ENCODE results near the gene SERPINB1.
"Not testable (repeated sequence)": the region's sequence is repeated elsewhere in the genome, so short reads cannot be mapped to it uniquely, and the experiment has no call there.

Gene SERPINB1

GRCh38 chr6:2865694-2866151 is 24.1 kb upstream of the SERPINB1 start:
- no peak for DNase-seq (ENCODE audit: low spot score)
- in situ Hi-C loops (cut with MboI; ENCODE audit: low pct_unique_long_range_greater_than_20kb, low sequenced_read_pairs, unreplicated experiment), result no loop called here
- TF ChIP-seq, protein P1, sequence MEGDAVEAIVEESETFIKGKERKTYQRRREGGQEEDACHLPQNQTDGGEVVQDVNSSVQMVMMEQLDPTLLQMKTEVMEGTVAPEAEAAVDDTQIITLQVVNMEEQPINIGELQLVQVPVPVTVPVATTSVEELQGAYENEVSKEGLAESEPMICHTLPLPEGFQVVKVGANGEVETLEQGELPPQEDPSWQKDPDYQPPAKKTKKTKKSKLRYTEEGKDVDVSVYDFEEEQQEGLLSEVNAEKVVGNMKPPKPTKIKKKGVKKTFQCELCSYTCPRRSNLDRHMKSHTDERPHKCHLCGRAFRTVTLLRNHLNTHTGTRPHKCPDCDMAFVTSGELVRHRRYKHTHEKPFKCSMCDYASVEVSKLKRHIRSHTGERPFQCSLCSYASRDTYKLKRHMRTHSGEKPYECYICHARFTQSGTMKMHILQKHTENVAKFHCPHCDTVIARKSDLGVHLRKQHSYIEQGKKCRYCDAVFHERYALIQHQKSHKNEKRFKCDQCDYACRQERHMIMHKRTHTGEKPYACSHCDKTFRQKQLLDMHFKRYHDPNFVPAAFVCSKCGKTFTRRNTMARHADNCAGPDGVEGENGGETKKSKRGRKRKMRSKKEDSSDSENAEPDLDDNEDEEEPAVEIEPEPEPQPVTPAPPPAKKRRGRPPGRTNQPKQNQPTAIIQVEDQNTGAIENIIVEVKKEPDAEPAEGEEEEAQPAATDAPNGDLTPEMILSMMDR (IDR thresholded peaks at IDR 0.05; ENCODE audit: extremely low read depth, insufficient read depth, missing control alignments), result no peak

DNA sequence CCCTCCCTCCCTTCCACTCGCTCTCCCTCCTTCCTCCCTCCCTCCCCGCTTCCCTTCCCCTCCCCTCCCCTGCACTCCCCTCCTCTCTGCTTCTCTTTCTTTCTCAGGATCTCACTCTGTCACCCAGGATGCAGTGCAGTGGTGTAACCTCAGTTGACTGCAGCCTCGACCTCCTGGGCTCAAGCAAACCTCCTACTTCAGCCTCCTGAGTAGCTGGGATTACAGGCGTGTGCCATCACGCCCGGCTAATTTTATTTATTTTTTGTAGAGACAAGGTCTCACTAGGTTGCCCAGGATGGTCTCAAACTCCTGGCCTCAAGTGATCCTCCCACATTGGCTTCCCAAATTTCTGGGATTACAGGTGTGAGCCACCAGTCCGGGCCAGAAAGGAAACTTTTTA is 23.6 kb upstream of the SERPINB1 start:
- in situ Hi-C loops (cut with MboI; ENCODE audit: low pct_unique_long_range_greater_than_20kb, low sequenced_read_pairs, unreplicated experiment), result no loop called here
- TF ChIP-seq, protein P1 (IDR thresholded peaks at IDR 0.05; ENCODE audit: extremely low read depth, insufficient read depth, missing control alignments), result no peak
- no peak for DNase-seq (ENCODE audit: low spot score)

DNA sequence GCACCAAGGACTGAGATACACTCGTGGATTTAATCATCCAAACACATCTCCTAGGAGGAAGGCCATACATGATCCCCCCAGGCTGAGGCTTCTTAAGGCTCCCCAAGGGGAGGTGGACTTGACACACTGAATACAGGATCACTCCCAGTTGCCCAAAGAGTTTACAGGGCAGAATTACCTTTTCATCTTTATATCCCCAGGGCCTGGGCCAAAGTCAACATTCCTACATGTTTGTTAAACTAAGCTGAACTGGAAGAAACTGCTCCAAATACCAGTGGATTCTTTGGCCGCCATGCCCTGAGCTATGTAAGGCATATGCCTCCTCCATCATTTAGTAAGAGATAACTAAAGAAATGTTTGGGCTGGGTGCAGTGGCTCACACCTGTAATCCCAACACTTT is 22.2 kb upstream of the SERPINB1 start:
- DNase-seq (ENCODE audit: low spot score), result no peak
- TF ChIP-seq, protein P1 (IDR thresholded peaks at IDR 0.05; ENCODE audit: extremely low read depth, insufficient read depth, missing control alignments), result no peak
- in situ Hi-C loops (cut with MboI; ENCODE audit: low pct_unique_long_range_greater_than_20kb, low sequenced_read_pairs, unreplicated experiment), result no loop called here

DNA sequence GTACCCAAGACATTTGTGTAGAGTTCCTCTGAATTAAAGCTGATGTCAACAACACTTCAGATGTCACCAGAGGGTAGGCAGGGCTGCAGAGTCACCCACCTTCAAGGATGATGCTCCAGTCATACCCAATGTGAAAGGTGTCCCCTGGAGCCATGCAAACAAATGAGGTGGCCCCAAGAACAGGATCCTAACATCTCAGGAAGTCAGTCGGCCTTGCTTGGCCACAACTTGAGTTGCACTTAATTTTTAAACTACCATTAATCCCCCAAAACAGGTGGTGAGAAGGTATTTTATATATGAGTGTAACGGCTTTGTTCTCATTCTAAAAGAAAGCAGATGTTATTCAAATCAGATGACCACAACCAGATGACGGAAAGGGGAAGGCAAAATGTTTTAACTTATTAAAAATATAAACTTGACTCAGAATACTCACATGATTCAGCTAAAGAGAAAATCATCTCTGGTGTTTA is 21.1 kb upstream of the SERPINB1 start:
- in situ Hi-C loops (cut with MboI; ENCODE audit: low pct_unique_long_range_greater_than_20kb, low sequenced_read_pairs, unreplicated experiment), result no loop called here
- TF ChIP-seq, protein P1 (IDR thresholded peaks at IDR 0.05; ENCODE audit: extremely low read depth, insufficient read depth, missing control alignments), result no peak
- DNase-seq (ENCODE audit: low spot score), result peak; percentile 72

DNA sequence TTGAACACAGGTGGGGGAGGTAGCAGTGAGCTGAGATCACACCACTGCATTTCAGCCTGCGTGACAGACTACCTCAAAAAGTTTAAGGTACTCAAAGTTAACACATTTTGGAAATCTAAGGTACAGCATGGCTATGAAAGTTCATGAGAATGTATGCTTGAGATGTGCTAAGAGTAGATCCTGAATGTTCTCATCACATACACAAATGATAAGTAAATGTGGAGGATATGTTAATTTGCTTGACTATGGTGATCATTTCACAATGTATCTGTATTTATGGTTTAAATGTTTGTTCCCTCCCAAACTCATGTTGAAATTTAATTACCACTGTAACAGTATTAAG is 20.1 kb upstream of the SERPINB1 start:
- TF ChIP-seq, protein P1 (IDR thresholded peaks at IDR 0.05; ENCODE audit: extremely low read depth, insufficient read depth, missing control alignments), result no peak
- no peak for DNase-seq (ENCODE audit: low spot score)
- in situ Hi-C loops (cut with MboI; ENCODE audit: low pct_unique_long_range_greater_than_20kb, low sequenced_read_pairs, unreplicated experiment), result no loop called here

DNA sequence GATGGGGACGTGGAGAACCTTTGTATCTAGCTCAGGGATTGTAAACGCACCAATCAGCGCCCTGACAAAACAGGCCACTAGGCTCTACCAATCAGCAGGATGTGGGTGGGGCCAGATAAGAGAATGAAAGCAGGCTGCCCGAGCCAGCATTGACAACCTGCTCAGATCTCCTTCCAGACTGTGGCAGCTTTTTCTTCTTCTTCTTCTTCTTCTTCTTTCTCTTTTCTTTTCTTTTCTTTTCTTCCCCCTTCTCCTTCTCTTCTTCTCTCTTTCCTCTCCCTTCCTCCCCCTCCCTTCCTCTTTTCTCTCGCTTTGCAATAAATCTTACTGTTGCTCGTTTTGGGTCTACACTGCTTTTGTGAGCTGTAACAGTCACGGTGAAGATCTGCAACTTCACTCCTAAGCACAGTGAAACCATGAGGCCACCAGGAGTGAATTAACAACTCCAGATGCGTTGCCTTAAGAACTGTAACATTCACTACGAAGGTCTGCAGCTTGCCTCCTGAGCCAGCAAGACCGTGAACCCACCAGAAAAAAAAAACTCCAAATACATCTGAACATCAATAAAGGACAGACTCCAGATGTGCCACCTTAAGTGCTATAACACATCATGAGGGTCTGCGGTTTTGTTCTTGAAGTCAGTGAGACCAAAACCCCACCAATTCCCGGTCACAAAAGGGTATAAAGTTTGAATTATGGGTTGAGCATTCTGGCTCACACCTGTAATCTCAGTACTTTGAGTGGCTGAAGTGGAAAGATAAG is 19.6 kb upstream of the SERPINB1 start:
- TF ChIP-seq, protein P1 (IDR thresholded peaks at IDR 0.05; ENCODE audit: extremely low read depth, insufficient read depth, missing control alignments), result no peak
- DNase-seq (ENCODE audit: low spot score), result no peak
- in situ Hi-C loops (cut with MboI; ENCODE audit: low pct_unique_long_range_greater_than_20kb, low sequenced_read_pairs, unreplicated experiment), result no loop called here

GRCh38 chr6:2860706-2861059 is 19.0 kb upstream of the SERPINB1 start:
- DNase-seq (ENCODE audit: low spot score); in situ Hi-C loops (cut with MboI; ENCODE audit: low pct_unique_long_range_greater_than_20kb, low sequenced_read_pairs, unreplicated experiment): not testable (repeated sequence)

DNA sequence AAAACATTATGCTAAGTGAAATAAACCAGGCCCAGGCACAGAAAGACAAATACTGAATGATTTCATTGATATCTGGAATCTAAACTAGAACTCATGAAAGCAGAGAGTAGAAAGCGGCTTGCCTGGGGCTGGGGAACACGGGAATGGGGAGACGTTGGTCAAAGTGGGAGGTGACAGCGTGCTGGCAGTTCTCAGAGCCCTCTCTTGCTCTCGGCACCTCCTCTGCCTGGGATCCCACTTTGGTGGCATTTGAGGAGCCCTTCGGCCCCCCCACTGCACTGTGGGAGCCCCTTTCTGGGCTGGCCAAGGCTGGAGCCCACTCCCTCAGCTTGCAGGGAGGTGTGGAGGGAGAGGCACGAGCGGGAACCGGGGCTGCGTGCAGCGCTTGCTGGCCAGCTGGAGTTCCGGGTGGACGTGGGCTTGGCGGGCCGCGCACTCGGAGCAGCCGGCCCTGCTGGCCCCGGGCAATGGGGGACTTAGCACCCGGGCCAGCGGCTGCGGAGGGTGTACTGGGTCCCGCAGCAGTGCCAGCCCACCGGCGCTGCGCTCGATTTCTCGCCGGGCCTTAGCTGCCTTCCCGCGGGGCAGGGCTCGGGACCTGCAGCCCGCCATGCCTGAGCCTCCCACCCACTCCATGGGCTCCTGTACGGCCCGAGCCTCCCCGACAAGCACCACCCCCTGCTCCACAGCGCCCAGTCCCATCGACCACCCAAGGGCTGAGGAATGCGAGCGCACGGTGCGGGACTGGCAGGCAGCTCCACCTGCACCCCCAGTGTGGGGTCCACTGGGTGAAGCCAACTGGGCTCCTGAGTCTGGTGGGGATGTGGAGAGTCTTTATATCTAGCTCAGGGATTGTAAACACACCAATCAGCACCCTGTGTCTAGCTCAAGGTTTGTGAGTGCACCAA is 18.4 kb upstream of the SERPINB1 start:
- in situ Hi-C loops (cut with MboI; ENCODE audit: low pct_unique_long_range_greater_than_20kb, low sequenced_read_pairs, unreplicated experiment), result loop anchor here (5.0 kb wide), 1 partner anchor 47 kb away; no protein-coding TSS in a partner anchor

More for the DNA sequence above, 18.4 kb upstream of the SERPINB1 start:
- not testable (repeated sequence) for DNase-seq (ENCODE audit: low spot score)

All from GM13977 (cell line).